NCI-H2029 treated with DMSO at 0.1 percent for 48 hours (cell line): ENCODE measurements around the gene PRPS1.
"Not testable (repeated sequence)": the region's sequence is repeated elsewhere in the genome, so short reads cannot be mapped to it uniquely, and the experiment has no call there.

Source experiments
- DNase-seq: peaks from one replicate; lab custom pipeline; 2025; lab: John Stamatoyannopoulos, UW

Gene PRPS1

DNA sequence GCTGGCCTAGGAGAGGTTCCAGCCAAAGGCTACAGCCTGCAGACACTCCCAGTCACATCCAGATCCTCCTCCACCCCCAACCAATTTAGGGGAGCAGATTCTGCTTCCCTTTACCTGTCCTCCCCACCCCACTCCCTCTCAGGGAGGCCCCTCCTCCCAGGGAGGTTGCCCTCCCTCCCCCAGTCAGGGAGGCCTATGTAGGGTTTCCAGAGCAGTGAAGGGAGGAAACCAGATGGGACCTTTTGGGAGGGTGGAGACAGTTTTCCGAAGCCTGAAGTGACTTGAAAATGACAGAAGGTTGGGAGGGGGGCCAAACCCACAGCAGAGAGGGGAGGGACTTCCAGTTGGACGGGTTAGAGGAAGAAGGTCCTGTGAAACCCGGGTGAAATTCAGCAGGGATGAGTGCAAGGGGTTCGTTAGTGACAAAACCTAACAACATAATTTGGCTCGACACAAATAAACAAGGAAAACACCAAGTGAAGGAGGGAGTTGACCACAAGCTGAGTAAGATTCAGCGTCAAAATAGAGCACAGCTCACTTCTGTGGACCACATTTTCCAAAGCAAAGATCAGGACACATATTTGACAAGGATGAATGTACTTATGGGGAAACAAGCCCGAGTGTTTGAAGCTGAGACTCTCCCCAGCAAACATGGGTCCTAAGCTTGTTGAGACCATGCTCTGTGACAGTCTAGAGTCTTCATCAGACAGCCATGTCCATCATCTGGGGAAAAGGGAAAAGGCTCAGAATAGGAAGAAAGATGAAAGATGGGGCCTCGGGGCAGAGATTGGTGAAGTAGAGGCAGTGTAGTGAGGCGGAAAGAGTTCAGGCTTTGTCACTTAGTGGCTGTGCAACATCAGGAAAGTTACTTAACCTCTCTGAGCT is 46.4 kb downstream of the PRPS1 start:
- DNase-seq, result no peak

DNA sequence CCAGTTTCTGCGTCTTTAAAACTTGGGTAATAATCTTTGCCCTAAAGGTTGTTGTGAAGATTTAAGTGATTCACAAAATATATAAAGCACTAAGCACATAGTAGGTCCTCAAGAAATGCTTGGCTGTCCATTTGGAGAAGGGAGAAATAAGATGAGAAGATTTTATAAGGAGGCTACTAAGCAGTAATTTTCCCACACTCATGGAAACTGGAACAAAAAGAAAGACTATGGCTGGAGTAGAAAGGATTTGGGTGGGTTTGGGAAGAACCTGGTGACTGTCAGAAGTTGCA is 47.0 kb downstream of the PRPS1 start:
- no peak for DNase-seq

DNA sequence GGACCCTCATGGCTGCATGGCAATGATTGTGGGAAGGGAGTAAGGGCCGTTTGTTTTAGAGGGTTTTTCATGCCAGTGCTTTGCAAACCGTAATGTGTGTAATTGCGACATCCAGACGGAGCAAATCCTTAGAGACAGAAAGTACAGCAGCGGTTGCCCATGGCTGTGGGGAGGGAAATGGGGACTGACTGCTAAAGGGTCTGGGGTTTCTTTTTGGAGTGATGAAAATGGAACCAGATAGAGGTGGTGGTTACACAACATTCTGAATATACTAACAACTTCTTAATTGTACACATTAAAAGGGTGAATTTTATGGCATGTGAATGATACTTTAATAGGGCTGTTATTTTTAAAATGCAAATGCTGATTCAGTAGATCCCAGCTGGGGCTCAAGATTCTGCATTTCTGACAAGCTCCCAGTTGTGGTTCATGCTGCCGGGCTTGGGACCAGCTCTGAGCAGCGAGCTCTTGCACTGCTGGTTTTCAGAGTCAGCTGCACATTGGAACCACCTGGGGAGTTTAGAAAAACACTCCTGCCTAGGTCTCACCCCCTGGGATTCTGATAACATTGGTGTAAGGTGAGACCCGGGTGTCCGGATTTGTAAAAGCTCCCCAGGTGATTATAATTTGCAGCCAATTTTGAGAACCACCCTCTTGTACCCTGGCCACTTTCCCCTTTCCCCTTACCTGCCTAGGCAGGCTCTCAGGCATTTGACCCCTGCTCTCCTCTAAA is 47.7 kb downstream of the PRPS1 start:
- no peak for DNase-seq

DNA sequence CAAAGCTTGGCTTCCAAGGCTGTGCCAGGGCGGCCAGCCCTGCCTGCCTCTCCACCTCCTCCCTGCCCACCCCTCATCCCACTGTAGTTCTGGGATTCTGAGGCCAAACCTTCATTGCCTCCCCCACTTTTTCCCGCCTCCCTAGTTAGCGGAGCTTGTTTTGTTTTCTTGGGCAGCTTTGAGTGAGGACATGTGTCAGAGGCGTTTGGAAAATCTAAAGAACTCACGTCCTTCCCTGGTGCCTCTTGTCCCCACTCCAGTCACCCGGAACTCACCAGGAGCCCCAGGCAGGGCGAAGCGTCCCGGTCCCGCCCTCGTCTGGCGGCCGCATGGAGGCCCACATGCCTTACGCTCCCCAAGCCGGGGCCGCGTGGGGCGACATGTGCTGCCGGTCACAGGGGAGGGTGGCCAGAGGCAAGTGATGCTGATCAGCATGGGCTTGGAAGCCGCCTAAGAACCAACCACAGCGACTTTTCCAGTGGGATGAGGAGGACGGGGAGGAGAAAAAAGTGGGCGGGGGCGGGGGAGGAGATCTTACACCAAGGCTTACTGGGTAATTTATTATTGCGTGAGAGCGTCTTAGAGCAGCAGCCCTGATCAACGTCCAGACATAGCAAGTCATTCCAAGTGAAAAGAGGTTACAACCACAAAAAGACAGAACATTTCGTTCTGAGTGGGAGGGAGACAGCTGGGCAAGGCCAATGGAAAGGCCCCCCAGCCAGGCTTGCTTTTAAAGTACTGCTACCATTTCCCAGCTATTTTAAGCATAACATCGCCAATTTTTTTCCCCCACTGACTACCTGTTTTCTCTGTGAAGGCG is 48.5 kb downstream of the PRPS1 start:
- no peak for DNase-seq

DNA sequence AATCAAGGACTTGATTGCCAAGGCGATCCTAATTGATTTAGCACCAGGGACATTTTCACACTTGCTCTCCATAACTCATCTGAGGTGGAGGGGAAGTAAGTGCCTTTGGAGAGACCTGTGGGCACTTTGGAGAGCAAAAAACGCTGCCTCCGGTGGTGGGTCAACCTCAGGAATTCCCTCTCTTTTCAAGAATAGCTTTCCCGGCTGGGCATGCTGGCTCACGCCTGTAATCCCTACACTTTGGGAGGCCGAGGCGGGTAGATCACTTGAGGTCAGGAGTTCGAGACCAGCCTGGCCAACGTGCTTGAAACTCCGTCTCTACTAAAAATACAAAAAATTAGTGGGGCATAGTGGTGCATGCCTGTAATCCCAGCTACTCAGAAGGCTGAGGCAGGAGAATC is 49.2 kb downstream of the PRPS1 start:
- DNase-seq, result no peak

DNA sequence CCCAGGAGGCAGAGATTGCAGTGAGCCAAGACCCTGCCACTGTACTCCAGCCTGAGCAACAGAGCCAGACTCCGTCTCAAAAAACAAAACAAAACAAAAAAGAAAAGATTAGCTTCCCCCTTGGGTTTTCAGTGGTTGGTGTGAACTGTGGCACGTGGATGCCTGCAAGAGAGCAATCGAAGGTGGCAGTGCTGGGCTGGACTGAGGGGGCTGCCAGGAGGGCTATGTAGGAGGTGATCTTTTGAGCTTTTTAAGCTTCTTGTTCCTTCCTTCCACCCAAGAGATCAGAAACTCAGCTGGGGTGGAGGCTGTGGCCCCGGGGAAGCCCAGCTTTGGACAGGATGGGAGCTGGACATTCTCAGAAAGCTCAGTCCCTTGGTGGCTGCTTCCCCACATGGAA is 49.6 kb downstream of the PRPS1 start:
- no peak for DNase-seq

DNA sequence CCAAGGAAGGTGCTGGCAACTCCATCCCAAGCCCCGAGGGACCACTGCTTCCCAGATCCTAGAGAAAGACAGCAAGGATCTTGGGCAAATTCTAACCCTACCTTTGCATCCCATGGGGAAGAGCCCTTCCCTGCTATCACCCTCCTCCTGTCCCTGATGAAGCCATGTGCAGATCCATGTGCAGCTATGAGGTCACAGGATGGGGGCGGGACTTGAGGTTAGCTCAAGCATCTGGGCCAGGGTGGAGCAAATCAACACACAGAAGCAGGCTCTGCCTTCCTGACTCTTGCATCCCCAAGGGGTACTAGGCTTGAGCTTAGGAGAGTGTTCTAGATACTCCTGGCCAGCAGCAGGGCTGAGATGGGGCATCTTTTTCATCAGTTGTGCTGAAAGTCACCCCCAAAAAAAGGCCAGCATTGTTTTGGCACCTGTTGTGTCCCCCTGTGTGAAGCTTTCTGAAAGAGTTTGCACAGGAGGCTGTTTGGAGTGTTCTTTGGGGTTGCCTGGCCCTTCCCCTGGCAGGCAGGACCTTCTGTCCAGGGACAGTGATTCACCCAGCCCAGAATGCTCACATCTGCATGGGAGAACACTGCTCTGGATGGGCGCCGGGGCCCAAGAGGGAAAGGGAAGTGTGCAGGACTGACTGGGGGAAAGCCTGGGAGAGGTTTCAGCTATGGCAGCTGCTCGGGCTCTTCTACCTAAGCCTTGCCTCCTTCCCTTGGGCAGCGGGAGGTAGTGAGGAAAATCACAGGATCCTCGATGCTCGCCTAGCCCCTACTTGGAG is 50.8 kb downstream of the PRPS1 start:
- no peak for DNase-seq

DNA sequence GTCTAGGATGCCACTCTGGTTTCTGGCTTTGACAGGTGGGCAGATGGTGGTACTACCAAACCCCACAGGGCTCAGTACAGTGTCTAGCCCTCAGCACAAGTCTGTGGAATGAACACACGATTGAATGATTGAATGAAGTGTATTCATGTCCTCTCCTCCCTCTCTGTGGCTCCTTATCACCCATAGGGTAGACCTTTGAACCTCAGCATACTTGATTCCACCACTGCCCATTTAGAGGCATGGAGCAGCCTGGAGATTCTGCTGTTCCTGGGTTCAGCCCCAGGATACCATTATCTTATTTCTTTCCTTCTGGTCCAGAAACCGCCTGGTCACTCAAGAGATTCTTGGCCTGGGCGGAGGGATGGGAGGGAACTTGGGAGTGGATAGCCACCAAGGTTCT is 53.9 kb downstream of the PRPS1 start:
- no peak for DNase-seq

DNA sequence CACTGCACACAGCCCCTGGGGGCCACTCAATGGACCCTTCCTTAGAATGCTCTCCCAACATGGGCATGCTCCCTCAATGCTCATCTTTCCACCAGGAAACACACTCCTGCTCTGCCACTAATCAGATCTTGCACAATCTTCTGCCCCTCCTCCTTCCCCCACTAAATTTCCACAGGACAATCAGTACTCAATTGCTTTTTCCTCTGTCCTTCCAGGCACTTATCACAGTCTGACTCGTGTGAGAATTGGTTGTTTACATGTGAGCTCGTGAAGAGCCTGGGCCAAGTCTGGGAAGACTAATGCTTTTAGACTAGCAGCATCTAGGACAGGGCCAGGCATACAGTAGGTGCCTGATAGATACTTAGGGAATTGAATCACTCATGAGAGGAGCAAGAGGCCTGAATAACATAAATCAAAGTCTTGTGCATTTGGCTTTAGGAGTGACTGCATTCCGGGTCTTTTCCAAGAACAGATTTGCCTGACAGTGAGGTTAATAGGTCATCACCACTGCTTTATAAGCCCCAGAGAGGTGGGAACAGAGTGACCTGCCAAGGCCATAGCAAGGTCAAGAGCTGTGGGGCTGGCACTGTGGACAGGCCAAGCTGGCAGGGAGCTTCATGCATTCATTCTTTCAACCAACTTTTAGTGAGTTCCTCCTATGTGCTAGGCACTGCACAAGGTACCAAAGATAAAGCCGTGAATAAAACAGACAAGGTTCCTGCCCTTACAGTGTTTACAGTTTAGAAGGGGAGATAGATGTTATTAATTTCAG is 55.0 kb downstream of the PRPS1 start:
- no peak for DNase-seq

DNA sequence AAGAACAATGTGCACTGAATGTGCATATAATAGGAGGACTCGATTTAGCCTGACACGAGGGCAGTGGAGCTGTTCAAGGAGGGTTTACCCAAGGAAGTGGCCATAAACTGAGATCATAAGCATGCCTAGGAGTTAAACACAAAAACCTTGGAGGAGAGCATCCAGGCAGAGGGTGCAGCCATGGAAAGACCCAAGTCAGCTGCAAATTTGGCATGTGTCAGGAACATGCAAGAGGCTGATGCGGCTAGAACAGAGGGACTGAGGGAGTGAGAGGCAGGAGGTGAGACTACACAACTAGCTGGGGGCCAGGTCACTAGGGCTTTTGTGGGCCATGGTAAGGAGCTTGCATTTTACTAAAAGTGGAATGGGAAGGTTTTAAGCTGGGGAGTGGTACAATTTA is 55.6 kb downstream of the PRPS1 start:
- no peak for DNase-seq

DNA sequence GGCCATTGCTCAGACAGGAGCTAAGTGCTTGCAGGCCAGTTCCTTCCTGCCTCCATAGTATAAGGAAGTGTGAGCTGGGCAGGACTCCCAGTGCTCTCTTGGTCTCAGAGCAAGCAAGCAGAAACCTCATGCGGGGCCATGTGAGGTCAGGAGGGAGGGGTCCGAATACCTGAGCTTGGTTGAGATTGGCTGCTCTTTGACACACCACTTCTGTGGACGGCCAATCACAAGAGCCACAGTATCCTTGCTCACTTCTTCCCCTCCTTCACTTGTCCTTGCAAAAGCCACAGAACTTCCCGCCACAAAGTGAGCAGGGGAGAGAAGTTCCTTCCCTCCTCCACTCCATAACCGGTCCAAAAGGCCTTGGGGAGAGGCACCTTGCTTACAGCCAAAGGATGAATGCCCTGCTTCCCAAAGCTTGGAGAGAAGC is 56.7 kb downstream of the PRPS1 start:
- no peak for DNase-seq

DNA sequence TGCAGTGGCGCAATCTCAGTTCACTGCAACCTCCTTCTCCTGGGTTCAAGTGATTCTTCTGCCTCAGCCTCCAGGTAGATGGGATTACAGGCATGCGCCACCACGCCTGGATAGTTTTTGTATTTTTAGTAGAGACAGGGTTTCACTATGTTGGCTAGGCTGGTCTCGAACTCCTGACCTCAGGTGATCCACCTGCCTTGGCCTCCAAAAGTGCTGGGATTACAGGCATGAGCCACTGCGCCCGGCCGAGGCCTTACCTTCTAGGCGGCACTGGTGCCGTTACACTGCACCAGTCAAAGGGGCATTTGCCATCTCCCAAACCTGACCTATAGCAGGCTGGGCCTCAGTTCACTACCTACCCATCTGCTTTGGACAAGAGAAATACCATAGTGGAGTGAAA is 57.3 kb downstream of the PRPS1 start:
- not testable (repeated sequence) for DNase-seq

DNA sequence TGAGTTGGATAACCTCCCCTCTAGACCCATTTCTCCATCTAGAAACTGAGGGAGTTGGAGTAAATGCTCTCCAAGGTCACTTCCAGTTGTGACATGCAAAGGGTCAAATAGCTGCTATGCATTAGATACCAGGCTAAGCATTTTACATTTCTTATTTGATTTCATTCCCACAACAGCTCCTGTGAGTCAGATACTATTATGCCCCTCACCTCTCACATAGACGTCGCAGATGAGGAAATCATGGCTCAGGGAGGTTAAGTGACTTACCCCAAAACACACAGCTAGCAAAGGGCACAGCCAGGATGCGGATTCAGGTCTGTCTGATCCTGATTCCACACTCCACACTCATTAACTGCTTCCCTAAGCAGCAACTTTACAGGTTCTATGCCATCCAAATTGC is 57.7 kb downstream of the PRPS1 start:
- no peak for DNase-seq

DNA sequence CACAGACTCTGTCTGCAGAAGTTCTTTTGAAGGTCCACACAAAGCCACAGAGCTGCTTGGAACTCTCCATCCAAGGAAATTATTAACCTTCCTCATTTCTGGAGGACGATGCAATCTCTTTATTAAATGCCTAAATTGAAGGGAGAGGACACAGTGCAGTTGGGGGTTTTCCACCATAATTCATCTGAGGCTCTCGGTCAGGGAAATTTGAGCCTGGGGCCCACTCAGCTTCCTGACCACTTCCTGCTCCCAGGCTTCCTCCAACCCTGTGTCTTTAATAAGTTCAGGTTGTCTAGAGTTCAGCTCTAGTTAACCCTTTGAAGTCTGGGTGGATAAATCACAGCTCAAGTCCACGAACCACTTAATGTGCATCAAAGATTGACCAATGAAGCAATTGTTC is 58.5 kb downstream of the PRPS1 start:
- DNase-seq, result no peak

DNA sequence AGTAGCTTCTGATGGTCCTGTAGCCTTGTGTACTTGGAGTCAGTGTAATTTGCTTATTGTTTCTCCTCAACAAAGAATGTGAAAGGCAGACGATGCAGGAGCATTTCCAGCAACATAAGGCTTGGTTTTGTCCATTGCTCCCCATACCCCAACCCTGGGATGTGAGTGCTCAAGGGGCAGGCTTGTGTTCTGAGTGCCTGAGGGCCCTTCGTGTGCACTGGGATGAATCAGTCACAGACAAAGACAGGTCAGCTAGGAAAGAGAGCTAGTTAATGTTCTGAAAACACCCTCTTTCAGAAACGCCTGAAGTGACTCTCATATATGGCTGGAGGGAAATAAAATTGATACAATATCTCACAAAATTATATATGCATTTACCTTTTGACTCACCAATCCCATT is 59.1 kb downstream of the PRPS1 start:
- DNase-seq, result no peak

DNA sequence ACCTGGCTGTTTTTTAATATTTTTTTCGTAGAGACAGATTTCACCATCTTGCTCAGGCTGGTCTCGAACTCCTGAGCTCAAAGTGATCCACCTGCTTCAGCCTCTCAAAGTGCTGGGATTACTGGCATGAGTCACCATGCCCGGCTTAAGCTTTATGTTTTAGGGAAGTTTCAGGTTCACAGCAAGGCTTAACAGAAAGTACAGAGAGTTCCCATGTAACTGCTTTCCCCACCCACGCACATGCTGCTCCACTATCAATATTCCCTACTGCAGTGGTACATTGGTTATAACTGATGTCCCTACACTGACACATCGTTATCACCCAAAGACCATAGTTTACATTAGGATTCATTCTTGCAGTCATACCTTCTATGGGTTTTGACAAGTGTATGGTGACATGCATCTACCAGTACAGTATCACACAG is 62.7 kb downstream of the PRPS1 start:
- DNase-seq, result no peak

DNA sequence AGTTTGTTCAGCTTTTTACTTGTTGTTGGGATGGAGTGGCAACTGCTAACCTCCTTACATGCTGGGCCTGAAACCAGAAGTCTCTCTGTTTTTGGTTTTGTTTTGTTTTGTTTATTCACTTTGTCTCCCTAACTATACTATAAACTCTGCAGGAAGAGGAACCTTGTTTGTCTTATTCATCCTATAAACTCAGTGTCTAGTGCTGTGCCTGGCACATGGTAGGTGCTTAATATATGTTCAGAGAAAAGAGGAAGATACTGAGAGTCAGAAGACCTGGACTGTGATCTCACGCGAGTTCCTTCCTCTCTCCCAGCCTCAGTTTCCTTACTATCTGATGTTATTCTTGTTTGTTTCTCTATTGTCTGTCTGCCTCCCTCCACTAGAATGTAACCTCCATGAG is 71.3 kb downstream of the PRPS1 start:
- no peak for DNase-seq

DNA sequence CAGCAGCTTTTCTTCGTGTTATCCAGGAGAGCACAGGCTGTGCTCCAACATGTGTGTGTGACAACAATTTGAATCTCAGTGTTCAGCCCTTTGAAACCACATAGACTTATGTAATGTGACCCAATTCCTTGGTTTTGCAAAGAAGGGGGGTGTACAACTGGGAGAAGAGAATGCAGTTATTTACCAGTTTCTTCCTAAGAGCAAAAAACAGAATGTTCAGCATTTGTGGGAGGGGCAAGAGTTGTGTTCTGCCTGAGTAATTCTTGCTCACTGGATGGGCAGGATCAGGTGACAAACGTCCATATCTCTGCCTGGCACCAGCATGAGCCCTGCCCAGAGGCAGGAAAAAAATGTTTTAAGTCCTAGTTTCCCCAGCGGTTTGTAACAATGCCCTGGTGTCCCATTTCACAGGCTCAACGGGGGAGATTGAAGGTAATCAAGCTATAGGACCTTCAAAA is 72.0 kb downstream of the PRPS1 start:
- no peak for DNase-seq
